HG02852 (cell line): ENCODE data around the gene ERVK3-1.

ENCODE experiments used
- ATAC-seq: cut with Tn5 transposase; IDR thresholded peaks from one replicate; pipeline ENCODE4 v1.9.1; 2021; ENCODE audit warnings: mild to moderate bottlenecking, moderate library complexity; ENCODE audit not compliant: unreplicated experiment

ERVK3-1 gene

DNA sequence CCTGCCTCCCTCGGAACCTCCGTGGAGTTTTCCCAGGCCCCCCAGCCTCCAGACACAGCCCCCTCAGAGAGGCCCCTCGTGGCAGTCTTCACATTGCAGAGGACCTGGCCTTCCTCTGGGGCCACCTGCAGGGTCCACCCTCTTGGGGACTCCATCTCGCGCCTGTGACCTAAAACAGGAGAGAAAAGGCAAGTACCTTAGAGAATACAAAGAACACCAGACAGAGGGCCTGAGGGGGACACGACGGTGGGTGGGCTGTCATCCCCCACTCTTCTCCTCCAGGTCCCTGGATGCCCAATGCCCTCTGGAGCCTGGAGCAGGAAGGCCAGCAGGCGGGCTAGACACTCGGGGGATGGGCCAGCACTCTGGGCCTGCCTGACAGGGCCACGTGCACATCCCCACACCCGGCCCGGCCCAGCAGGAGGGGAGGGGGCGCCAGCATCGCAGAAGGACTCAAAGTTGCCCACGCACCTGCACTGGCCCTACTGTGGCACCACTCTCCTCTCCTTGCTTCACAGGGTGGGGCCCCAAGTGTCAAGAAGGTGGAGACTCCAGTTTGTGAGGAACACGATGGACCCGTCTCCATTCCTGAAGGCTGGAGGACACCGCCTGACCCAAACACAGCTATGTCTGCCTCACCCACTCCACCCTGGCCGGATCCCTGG lies 52.4 kb downstream of the ERVK3-1 start:
- no peak for ATAC-seq

DNA sequence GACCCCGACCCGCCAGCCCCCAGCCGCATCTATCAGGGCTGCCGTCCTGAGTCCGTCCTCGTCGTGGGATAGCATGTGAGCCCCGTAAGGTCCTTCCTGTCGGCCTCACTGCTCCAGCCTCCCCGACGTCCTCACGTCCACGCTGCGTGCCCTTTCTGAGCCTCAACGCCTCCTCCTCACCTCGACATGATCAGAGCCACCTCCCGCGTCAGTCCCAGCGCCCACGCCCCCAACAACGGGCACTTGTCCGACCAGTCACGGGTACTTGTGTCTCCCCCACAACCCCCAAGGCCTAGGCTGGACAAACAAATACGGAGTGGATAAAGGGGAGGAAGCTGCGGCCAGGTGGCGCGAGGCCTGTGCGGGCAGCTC lies 56.7 kb downstream of the ERVK3-1 start:
- ATAC-seq, result peak; percentile 14

DNA sequence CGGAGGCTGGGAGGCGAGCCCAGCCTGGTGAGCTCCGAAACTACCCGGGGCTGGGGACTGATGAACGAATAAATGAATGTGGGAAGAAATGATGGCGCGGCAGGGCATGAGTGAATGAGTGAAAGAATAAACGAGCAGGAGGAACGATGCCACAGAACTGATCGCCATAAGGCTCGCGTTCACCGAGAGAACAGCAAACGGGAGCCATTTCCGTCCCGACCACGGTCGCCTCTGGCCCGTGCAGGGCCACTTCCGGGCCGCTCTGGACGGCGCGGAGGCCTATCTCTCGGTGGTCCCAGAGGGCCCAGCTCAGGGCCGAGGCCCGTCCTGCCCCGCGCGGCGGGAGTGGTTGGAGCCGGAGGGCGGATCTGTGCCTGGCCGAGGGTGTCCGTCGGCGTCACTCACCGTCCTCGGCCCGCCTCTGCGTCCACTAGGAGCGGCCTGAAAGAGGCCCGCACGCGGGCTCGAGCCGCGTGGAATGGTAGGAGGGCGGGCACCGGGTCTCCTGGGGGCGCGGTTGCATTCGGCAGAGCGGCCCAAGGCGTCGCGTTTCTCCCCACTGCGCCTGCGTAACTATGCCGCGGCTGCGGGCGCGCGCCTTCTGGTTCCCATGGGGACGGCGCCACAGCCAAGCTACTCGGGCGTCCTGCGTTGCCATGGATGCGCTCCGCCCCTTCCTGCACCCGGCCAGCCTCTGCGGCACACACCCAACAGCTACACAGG lies 57.3 kb downstream of the ERVK3-1 start, which contains the start of gene ZNF497:
Gene ZNF497 (minus strand): TSS at position 480 of the 723 bp plus-strand sequence. CDS start 5,116 bp downstream, outside the sequence.
- peak; percentile 83 for ATAC-seq

DNA sequence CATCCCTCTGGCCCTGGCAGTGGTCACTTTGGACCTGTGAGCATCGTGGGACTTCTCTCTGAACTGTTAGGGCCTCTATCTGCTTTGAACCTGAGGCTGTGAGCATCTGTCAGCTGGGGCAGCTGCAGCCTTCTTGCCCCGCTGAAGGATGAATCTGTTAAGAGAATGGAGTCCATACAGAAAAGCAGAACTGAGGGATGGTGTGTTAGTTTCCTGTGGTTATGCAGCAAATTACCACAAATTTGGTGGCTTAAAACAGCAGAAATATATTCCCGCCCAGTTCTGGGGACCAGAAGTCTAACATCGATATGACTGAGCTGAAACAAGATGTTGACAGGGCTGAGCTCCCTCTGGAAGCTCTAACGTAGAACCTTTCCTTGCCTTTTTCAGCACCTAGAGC lies 59.0 kb downstream of the ERVK3-1 start:
- no peak for ATAC-seq
